Activated CD4-positive, alpha-beta T cell treated with anti-CD3 and anti-CD28 coated beads, Interleukin-2, amount 10 ng/mL, durations not matched to agents 24 days and 14 days (primary cell): ENCODE measurements around the gene GABRB2. TPM values are rescaled to one million over a fixed set of nuclear protein-coding genes. Genes with fewer than 3 reads are reported as not detected.
"Not testable (repeated sequence)": the region's sequence is repeated elsewhere in the genome, so short reads cannot be mapped to it uniquely, and the experiment has no call there.

ENCODE experiments used
- DNase-seq: peaks from one replicate; pipeline ENCODE4 v3.0.0; 2022
- H3K27ac Mint-ChIP-seq: one replicate; pipeline ENCODE4 v1.8.0; 2022; ENCODE audit warnings: mild to moderate bottlenecking, mixed read lengths
- H3K27me3 Mint-ChIP-seq: one replicate; pipeline ENCODE4 v1.8.0; 2022; ENCODE audit warnings: mixed read lengths
- H3K36me3 Mint-ChIP-seq: one replicate; pipeline ENCODE4 v1.8.0; 2022; ENCODE audit warnings: low read depth, mild to moderate bottlenecking, mixed read lengths
- H3K4me1 Mint-ChIP-seq: one replicate; pipeline ENCODE4 v1.8.0; 2021; ENCODE audit warnings: mixed read lengths
- H3K4me3 Mint-ChIP-seq: one replicate; pipeline ENCODE4 v1.8.0; 2022; ENCODE audit warnings: mild to moderate bottlenecking, moderate library complexity, mixed read lengths
- H3K9me3 Mint-ChIP-seq: one replicate; pipeline ENCODE4 v1.8.0; 2021; ENCODE audit warnings: mixed read lengths
- intact Hi-C: fragments of 100-400 bp; cut with micrococcal nuclease; formaldehyde crosslinking; loops from one replicate; pipeline ENCODE4 v1.15.1; 2023
- total RNA-seq: library from RNA; stranded (reverse); gene quantifications from 2 replicates; pipeline ENCODE4 v1.2.3, GENCODE V29; 2022

GABRB2 gene
- total RNA-seq, 1 donor from 2014 or later = not detected

GRCh38 chr5:161261668-161262323 is 284.7 kb downstream of the GABRB2 start:
- Mint-ChIP-seq H3K4me1 (no peaks in the 10 kb centered on the region), H3K27me3 (no peaks in the 10 kb centered on the region), H3K9me3 (no peaks in the 10 kb centered on the region), H3K36me3 (no peaks in the 10 kb centered on the region), H3K4me3 (no peak overlapping the region), H3K27ac (no peak overlapping the region)
- intact Hi-C loops = loop anchor here (10.0 kb wide), 1 partner anchor 1387 kb away; no protein-coding TSS in a partner anchor
- no peak for DNase-seq

- Mint-ChIP-seq H3K9me3 (no peaks in the 10 kb centered on the region), H3K27ac (no peak overlapping the region), H3K27me3 (no peaks in the 10 kb centered on the region), H3K36me3 (no peaks in the 10 kb centered on the region), H3K4me1 (no peaks in the 10 kb centered on the region), H3K4me3 (no peak overlapping the region)
- intact Hi-C loops = no loop called here
- DNase-seq = no peak
Observed at GRCh38 chr5:161258438-161258837, 288.1 kb downstream of the GABRB2 start.

- H3K36me3 Mint-ChIP-seq = no peaks in the 10 kb centered on the region
- H3K4me1 Mint-ChIP-seq = no peaks in the 10 kb centered on the region
- no peaks in the 10 kb centered on the region for H3K9me3 Mint-ChIP-seq
- H3K27me3 Mint-ChIP-seq = no peaks in the 10 kb centered on the region
- H3K27ac Mint-ChIP-seq = no peak overlapping the region
- H3K4me3 Mint-ChIP-seq = no peak overlapping the region
- intact Hi-C loops = no loop called here
- DNase-seq = no peak
Observed at GRCh38 chr5:161256957-161257356, 289.6 kb downstream of the GABRB2 start.

- H3K27ac Mint-ChIP-seq, H3K4me3 Mint-ChIP-seq, intact Hi-C loops, H3K9me3 Mint-ChIP-seq, DNase-seq, H3K36me3 Mint-ChIP-seq, H3K4me1 Mint-ChIP-seq, H3K27me3 Mint-ChIP-seq: not testable (repeated sequence)
Observed at GRCh38 chr5:161252955-161253354, 293.6 kb downstream of the GABRB2 start.

DNA sequence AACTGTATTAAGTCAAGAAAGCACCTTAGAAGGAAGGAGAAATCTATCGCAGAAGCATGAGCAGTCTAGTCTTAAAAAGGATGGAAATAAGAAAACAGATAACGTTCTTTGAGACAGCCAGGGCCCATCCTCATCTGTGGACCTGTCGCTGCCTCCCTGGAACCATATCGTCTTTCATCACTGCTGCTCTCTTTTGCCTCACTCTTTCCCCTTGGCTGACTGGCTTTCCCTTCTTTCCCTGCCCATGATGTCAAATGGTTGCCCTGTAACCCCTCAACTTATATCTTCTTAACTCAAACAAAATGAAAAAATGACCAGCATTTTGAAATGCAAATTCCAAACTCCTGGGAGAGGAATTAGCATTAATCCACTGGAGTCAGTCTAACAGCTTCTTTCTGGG is 299.8 kb downstream of the GABRB2 start:
- H3K27ac Mint-ChIP-seq = no peak overlapping the region
- intact Hi-C loops = no loop called here
- H3K36me3 Mint-ChIP-seq = no peaks in the 10 kb centered on the region
- no peaks in the 10 kb centered on the region for H3K9me3 Mint-ChIP-seq
- H3K4me1 Mint-ChIP-seq = no peaks in the 10 kb centered on the region
- H3K4me3 Mint-ChIP-seq = no peak overlapping the region
- no peaks in the 10 kb centered on the region for H3K27me3 Mint-ChIP-seq
- no peak for DNase-seq

DNA sequence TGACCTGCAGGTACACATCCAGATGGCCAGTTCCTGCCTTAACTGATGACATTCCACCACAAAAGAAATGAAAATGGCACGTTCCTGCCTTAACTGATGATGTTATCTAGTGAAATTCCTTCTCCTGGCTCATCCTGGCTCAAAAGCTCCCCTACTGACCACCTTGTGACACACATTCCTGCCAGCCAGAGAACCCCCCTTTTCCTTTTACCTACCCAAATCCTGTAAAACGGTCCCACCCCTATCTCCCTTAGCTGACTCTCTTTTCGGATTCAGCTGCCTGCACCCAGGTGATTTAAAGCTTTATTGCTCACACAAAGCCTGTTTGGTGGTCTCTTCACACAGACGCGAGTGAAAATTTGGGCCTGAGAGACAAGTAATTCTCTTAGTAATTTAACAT is 300.7 kb downstream of the GABRB2 start:
- H3K27ac Mint-ChIP-seq, H3K4me3 Mint-ChIP-seq: not testable (repeated sequence)

More for the DNA sequence above, 300.7 kb downstream of the GABRB2 start:
- intact Hi-C loops, H3K9me3 Mint-ChIP-seq, H3K4me1 Mint-ChIP-seq, H3K36me3 Mint-ChIP-seq, DNase-seq, H3K27me3 Mint-ChIP-seq: not testable (repeated sequence)

Other genes starting within 250 kb of the GABRB2 start
- not detected in 2 replicates for gene GABRA6, start 139.0 kb upstream of the GABRB2 start, total RNA-seq